COLO668 (cell line): ENCODE measurements around the gene RGS13.
"Not testable (repeated sequence)": the region's sequence is repeated elsewhere in the genome, so short reads cannot be mapped to it uniquely, and the experiment has no call there.

Experiments used
- DNase-seq: peaks from one replicate; lab custom pipeline; 2025; ENCODE audit not compliant: unreplicated experiment; lab: John Stamatoyannopoulos, UW

RGS13 gene

GRCh38 chr1:192675716-192676115 lies 39.8 kb downstream of the RGS13 start:
- DNase-seq = no peak

DNA sequence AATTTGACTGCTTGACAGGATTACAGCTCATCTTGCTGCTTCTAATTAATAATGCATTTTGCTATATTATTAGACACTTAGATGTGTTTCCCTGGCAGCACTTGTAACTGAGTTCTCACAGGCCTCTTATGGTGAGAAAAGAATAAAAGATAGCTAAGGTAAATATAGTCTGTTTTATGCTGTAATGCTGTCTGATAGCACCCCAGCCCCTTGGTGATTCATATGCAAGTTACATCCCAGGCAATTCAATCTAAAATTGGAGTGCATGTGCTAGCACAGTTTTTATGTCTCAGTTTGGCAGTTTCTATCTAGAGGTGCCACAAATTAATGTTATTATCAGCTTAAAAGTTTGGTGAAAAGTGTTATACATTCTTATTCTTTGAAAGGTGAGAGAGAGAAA lies 42.2 kb downstream of the RGS13 start:
- no peak for DNase-seq

DNA sequence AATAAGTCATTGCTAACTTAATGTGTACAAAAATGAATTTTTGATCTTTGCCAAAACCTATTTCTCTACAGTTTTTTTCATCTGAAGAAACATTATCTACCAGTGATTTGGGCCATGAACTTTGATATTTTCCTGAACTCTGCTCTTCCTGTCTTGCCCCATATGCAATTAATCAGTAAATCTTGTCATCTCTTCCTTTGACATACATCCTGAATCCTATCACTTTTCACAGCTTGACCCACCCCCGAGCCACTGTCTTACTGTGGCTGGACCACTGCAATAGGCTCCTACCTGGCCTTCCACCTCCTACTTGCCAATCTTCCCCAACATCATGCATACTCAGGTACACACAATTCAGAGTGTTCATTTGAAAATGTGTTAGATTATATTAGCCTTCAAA lies 46.4 kb downstream of the RGS13 start:
- DNase-seq = no peak

- DNase-seq = not testable (repeated sequence)
Measured at GRCh38 chr1:192683081-192683480, 47.1 kb downstream of the RGS13 start.

DNA sequence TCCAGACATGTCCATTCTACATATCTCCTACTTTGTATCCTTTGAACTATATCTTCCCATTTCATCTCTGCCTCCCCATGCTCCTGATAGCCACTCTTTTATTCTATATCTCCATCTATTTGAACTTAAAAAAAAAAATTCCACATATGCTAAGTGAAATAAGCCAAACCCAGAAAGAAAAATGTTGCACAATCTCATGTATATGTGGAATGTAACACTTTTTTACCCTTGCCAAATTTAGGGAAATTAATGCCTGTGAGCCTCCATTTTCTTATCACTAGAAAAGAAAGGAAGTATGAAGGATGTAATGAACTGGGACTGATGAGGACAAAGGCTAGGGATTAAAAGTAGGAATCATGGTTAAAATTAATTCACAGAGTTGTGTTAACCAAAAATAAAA lies 53.5 kb downstream of the RGS13 start:
- DNase-seq = no peak

DNA sequence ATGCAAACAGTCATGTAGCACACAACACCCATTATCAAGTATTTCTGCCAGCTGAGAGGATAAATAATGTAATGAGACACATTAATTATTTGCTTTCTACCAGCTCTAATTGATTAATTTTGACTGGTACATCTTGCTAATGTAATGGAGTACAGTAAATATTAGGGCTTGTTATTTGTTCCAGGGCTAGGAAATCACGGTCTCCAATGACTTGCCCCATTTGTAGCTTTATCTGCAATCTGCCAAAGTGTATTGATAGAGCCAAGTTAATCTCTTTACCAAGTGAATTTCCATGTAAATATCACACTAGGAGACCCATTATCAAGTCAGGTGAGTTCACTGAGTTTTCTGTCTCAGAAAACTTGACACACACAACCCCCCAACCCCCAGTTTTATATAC lies 55.1 kb downstream of the RGS13 start:
- DNase-seq = no peak

DNA sequence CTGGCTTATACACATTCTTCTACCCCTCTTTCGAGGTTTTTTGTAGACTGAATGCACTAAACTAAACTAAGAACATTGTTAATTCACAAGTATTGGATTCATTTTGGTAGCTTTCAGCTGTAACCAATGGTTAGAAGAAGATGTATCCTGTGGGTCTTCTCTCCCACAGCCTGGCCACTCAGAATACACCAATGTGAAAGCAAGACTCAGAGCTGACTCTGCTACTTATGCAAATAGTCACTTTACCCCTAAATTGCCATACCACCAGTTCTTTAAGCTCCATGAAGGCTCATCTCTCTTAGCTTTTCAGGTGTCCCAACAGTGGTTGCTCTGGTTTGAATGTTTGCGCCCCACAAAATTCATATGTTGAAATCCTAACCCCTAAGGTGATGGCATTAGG lies 60.1 kb downstream of the RGS13 start:
- DNase-seq = no peak

DNA sequence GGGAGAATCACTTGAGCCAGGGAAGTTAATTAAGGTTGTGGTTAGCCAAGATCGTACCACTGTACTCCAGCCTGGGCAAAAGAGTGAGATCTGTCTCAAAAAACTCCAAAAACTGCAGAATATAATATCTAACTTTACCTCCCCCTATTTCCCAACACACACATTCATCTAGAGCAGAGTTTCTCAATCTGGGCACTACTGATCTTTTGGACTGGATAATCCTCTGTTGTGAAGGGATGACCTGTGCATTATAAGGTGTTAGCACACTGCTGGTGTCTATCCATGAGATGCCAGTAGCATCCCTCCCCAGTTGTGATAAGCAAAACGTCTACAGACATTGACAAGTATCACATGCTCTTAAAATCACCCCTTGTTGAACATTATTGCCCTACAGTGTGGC lies 61.8 kb downstream of the RGS13 start:
- DNase-seq = no peak

DNA sequence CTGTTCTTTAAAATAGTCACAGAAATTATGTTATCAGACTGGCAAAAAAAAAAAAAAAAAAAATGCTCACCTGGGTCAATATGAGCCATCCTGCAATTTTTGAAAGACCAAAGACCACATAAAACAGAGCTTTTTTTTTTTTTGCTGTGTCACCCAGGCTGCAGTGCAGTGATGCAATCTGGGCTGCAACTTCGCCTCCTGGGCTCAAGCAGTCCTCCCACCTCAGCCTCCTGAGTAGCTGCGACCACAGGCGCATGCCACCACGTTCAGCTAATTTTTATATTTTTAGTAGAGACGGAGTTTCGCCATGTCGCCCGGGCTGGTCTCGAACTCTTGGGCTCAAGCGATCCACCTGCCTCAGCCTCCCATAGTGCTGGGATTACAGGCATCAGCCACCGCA lies 62.8 kb downstream of the RGS13 start:
- DNase-seq = no peak

DNA sequence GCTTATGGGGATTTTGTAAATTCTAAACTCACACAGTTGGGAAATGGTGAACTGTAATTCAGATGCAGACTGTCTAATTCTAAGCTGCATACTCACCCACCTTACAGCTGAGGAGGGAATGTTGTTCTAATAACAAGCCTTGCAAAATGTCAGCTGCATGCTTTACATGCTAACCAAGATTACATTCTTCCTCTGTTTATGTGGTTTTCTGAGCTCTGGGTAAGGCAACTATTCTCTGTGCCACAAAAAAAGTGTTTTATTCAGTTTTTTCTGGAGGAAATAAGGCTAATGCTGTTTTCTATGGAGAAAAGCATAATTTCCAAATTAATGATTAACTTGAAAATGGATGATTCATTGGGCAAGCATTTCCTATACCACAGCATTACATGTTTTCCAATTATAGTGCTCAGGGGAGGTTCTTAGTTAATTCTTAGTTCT lies 64.9 kb downstream of the RGS13 start:
- no peak for DNase-seq

GRCh38 chr1:192702212-192702902 lies 66.4 kb downstream of the RGS13 start:
- DNase-seq = no peak

DNA sequence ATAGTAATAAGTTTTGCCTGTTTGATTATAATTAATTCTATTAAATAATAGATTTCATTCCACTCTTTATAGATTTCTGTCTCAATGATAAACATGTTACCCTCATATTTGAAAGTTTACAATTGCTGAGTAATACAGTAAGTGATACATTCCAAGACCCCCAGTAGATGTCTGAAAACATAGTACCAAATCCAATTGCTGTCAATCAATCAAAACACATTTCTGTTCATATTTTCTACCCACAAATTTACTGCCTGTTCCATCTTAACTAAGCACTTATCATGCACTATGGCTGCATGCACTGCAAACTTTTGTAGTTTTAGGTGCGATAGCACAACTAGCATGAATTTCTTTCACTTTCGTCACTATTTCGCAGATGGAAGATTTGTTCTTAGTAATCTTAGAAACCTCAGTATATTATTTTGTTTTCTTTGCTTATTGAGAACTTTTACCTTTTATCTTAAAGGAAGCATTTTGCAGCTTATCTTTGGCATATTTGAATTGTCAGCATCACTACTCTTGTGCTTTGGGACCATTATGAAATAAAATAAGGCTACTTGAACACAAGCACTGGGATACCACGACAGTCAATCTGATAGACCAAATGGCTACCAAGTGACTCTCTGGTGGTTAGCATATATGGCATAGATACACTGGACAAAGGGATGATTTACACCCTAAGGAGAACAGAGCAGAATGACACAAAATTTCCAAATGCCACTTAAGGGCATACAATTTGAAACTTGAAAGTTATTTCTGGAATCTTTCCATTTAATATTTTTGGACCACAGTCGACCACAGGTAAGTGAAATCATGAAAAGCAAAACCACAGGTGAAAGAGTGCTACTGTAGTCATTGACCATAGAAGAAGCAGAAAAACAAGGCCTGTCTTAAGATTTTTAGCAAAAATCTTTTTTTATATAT lies 67.6 kb downstream of the RGS13 start:
- DNase-seq = no peak

GRCh38 chr1:192705510-192705909 lies 69.6 kb downstream of the RGS13 start:
- no peak for DNase-seq

GRCh38 chr1:192706936-192707335 lies 71.0 kb downstream of the RGS13 start:
- DNase-seq = no peak

DNA sequence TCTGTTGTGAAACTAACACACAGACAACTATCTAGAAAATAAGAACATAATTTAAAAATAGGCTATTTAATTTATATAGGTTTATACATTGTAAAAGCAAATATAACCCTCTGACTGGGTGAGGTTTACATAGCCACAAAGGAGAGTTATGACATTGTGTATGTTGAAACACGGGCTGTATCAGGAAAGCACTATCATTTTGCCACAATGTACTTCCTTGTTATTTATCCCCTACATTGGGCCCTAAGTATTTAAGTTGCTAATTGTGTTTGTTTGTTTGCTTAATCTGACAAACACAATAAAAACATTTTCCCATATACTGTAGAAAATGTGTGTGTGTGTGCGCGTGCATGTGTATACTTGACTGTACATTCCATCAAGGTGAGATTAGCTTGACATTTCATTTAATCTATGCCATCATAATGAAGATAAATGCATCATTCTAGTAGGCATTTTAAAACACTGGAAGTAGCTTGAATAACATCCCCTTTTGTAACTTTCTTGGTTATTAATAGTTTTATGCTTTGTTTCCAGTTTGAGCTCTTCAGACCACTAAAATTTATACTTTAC lies 72.1 kb downstream of the RGS13 start:
- DNase-seq = no peak

GRCh38 chr1:192709544-192709943 lies 73.6 kb downstream of the RGS13 start:
- DNase-seq = no peak
